BLaER1 (cell line): ENCODE data around the gene ASB2.
A peak's percentile ranks its signal among the peaks of the same experiment; 100 is the strongest.

Source experiments
- H3K27ac ChIP-seq: shearing (Covaris generic); formaldehyde crosslinking; 2 replicates; pipeline ENCODE4 v1.8.1; 2022
- H3K27me3 ChIP-seq: shearing (Covaris generic); formaldehyde crosslinking; 2 replicates; pipeline ENCODE4 v1.8.1; 2022
- H3K36me3 ChIP-seq: shearing (Covaris generic); formaldehyde crosslinking; 2 replicates; pipeline ENCODE4 v1.8.1; 2022
- H3K4me1 ChIP-seq: shearing (Covaris generic); formaldehyde crosslinking; 2 replicates; pipeline ENCODE4 v1.8.1; 2022
- H3K4me2 ChIP-seq: shearing (Covaris generic); formaldehyde crosslinking; 2 replicates; pipeline ENCODE4 v1.8.1; 2022
- H3K4me3 ChIP-seq: shearing (Covaris generic); formaldehyde crosslinking; 2 replicates; pipeline ENCODE4 v1.8.1; 2022
- H3K9ac ChIP-seq: shearing (Covaris generic); formaldehyde crosslinking; 2 replicates; pipeline ENCODE4 v1.8.1; 2022
- H3K9me3 ChIP-seq: shearing (Covaris generic); formaldehyde crosslinking; 2 replicates; pipeline ENCODE4 v1.8.1; 2022
- H4K20me1 ChIP-seq: shearing (Covaris generic); formaldehyde crosslinking; 2 replicates; pipeline ENCODE4 v1.8.1; 2022
- Cebpa-rat ChIP-seq: shearing (Covaris generic); IDR thresholded peaks from 2 replicates; pipeline ENCODE4 v1.8.1; 2022

Gene ASB2

DNA sequence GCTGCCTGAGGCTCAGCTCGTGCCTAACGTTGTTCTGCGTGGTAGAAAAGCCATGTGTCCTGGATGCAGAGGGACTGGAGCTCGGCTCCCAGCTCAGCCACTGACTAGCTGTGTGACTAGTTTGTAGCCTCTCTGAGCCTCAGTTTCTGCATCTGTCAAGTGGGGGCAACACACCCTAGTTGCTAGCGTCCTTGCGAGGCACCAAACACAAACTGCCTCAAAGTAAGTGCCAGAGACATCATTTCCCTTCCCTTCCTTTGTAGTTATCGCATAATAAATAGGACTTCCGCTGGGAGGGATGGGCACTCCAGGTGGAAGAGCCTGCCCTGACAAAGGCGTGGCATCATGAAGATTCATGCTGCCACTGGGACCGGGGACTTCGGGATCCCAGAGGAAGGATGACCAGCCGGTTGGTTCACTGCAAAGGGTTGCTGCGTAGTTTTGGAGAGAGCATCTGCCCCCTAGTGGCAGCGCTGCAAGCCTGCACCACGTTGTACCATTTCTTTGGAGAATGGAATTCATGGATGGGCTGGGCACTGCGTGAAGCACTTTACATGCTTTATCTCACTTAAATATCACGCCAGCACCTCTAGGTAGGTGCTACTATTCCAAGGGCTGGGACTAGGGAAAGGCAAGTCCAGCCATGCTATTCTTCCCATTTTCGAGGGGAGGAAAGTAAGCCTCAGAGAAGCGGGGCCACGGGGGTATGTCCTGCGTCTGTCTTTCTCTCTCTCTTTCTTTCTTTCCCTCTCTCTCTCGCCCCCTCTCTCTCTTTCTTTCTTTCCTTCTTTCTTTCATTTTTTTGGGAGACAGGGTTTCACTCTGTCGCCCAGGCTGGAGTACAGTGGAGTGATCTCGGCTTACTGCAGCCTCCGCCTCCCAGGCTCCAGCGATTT is 25.4 kb upstream of the ASB2 start:
- H3K27ac ChIP-seq = no peak overlapping the region
- TF ChIP-seq Cebpa-rat = no peak
- no peaks in the 10 kb centered on the region for H4K20me1 ChIP-seq
- H3K9me3 ChIP-seq = no peaks in the 10 kb centered on the region
- no peaks in the 10 kb centered on the region for H3K27me3 ChIP-seq
- H3K4me3 ChIP-seq = no peak overlapping the region
- no peaks in the 10 kb centered on the region for H3K36me3 ChIP-seq
- peak overlapping the region; percentile 49 for H3K4me2 ChIP-seq
- H3K4me1 ChIP-seq = peaks cover 12% of the 10 kb centered on the region
- H3K9ac ChIP-seq = no peak overlapping the region

DNA sequence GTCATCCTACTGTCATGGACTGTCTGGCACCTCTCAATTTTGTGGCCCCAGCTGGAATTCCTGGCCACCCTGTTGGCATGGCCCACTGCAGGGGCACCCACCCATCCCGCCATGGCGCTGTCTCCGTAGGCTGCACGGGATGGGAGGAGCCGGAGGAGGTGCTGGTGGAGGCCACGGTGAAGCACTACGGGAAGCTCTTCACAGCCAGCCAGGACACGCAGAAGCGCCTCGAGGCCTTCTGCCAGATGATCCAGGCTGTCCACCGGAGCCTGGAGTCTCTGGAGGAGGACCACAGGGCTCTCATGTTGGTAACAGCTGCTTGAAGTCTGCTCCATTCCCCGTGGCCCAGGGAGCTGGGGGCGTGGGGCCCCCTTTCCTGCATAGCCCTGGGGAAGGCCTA is 24.6 kb upstream of the ASB2 start:
- Histone ChIP-seq H3K4me3 (no peak overlapping the region), H3K4me1 (peaks cover 17% of the 10 kb centered on the region), H3K36me3 (no peaks in the 10 kb centered on the region), H3K27me3 (no peaks in the 10 kb centered on the region), H4K20me1 (no peaks in the 10 kb centered on the region), H3K27ac (no peak overlapping the region), H3K9ac (no peak overlapping the region), H3K4me2 (peak overlapping the region; percentile 49), H3K9me3 (no peaks in the 10 kb centered on the region)
- TF ChIP-seq Cebpa-rat = no peak

- Histone ChIP-seq H3K36me3 (no peaks in the 10 kb centered on the region), H3K4me3 (no peak overlapping the region), H3K27ac (no peak overlapping the region), H3K4me2 (no peak overlapping the region), H3K9ac (no peak overlapping the region), H3K4me1 (peaks cover 17% of the 10 kb centered on the region), H3K27me3 (peaks cover 5% of the 10 kb centered on the region; the same call in 1 of the 2 replicates), H3K9me3 (no peaks in the 10 kb centered on the region), H4K20me1 (no peaks in the 10 kb centered on the region)
- no peak for TF ChIP-seq Cebpa-rat
Measured at GRCh38 chr14:94000267-94000666, 23.9 kb upstream of the ASB2 start.

DNA sequence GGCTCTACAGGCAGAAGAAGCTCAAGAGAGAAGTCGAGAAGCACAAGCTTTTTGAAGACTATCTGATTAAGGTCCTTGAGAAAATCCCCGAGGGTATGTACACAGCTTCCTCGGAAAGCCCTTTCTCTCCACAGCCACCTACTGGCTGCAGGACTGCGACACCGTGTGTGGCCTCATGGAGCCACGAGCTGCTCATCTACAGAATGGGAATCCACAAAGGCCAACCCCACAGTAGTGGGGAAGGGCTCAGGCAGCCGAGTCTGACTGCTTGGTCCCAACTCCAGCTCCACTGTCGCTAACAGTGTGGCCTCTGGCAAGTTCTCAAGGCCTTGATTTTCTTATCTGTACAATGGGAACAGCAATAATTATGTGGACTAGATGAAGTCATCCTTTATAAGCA is 23.2 kb upstream of the ASB2 start:
- Histone ChIP-seq H4K20me1 (no peaks in the 10 kb centered on the region), H3K9ac (no peak overlapping the region), H3K4me1 (peaks cover 17% of the 10 kb centered on the region), H3K36me3 (no peaks in the 10 kb centered on the region), H3K9me3 (no peaks in the 10 kb centered on the region), H3K27ac (no peak overlapping the region), H3K4me3 (no peak overlapping the region), H3K27me3 (peaks cover 8% of the 10 kb centered on the region; the same call in 1 of the 2 replicates), H3K4me2 (no peak overlapping the region)
- TF ChIP-seq Cebpa-rat = no peak

GRCh38 chr14:93998871-93999403 is 22.6 kb upstream of the ASB2 start:
- no peak overlapping the region for H3K9ac ChIP-seq
- no peaks in the 10 kb centered on the region for H3K36me3 ChIP-seq
- no peak overlapping the region for H3K27ac ChIP-seq
- H3K27me3 ChIP-seq = peaks cover 8% of the 10 kb centered on the region; the same call in 1 of the 2 replicates
- no peak overlapping the region for H3K4me3 ChIP-seq
- TF ChIP-seq Cebpa-rat = no peak
- no peaks in the 10 kb centered on the region for H3K9me3 ChIP-seq
- H3K4me1 ChIP-seq = peaks cover 17% of the 10 kb centered on the region
- H4K20me1 ChIP-seq = no peaks in the 10 kb centered on the region
- H3K4me2 ChIP-seq = no peak overlapping the region

GRCh38 chr14:93997916-93998870 is 21.8 kb upstream of the ASB2 start:
- peaks cover 8% of the 10 kb centered on the region; the same call in 1 of the 2 replicates for H3K27me3 ChIP-seq
- no peak overlapping the region for H3K4me3 ChIP-seq
- TF ChIP-seq Cebpa-rat = no peak
- H3K27ac ChIP-seq = no peak overlapping the region
- H4K20me1 ChIP-seq = no peaks in the 10 kb centered on the region
- H3K36me3 ChIP-seq = no peaks in the 10 kb centered on the region
- H3K4me2 ChIP-seq = no peak overlapping the region
- no peaks in the 10 kb centered on the region for H3K9me3 ChIP-seq
- H3K9ac ChIP-seq = no peak overlapping the region
- peaks cover 17% of the 10 kb centered on the region for H3K4me1 ChIP-seq

DNA sequence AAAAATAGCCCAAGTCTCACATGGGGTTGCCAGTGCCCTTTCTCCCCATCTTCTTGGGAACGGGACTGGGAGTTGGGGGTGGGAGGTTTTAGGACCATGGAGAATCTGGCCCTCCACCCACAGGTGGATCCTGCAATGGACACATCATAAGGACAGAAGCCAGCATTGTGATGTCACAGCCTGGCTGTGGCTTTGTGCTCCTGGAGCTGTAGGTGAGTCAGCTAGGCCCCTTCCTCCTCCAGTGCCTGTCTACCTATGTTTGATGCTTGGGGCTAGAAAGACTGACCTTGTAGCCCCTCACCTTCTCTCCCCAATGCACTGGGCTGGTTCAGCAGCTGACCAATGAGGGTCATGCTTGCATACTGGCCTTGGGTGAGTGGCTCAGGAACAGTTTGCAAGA is 20.7 kb upstream of the ASB2 start, which contains the start of gene CCDC197:
TSS of gene CCDC197 (plus strand) at position 220 of the 400 bp plus-strand sequence. CDS start 831 bp downstream, outside the sequence.
- H3K9me3 ChIP-seq = no peaks in the 10 kb centered on the region
- peaks cover 17% of the 10 kb centered on the region for H3K4me1 ChIP-seq
- no peak within 1 kb of the TSS for H3K4me3 ChIP-seq
- H3K27me3 ChIP-seq = peaks cover 8% of the 10 kb centered on the region; the same call in 1 of the 2 replicates
- no peak within 1 kb of the TSS for H3K27ac ChIP-seq
- no peaks in the 10 kb centered on the region for H4K20me1 ChIP-seq
- TF ChIP-seq Cebpa-rat = no peak
- no peak within 1 kb of the TSS for H3K9ac ChIP-seq
- H3K4me2 ChIP-seq = peak within 1 kb of the TSS; percentile 44
- H3K36me3 ChIP-seq = no peaks in the 10 kb centered on the region

GRCh38 chr14:93996130-93996695 is 19.8 kb upstream of the ASB2 start:
- H3K9me3 ChIP-seq = no peaks in the 10 kb centered on the region
- no peak overlapping the region for H3K9ac ChIP-seq
- no peak overlapping the region for H3K4me3 ChIP-seq
- peaks cover 11% of the 10 kb centered on the region for H3K4me1 ChIP-seq
- TF ChIP-seq Cebpa-rat = no peak
- H3K4me2 ChIP-seq = peak overlapping the region; percentile 44
- no peaks in the 10 kb centered on the region for H4K20me1 ChIP-seq
- no peaks in the 10 kb centered on the region for H3K36me3 ChIP-seq
- peaks cover 8% of the 10 kb centered on the region; the same call in 1 of the 2 replicates for H3K27me3 ChIP-seq
- H3K27ac ChIP-seq = no peak overlapping the region
